ENCODE data around the gene TRIM24.

- TF ChIP-seq POLR2A (IDR thresholded peaks at IDR 0.05; ENCODE audit: low read depth, low read length) (no peak), POLR2AphosphoS5 (IDR thresholded peaks at IDR 0.05; ENCODE audit: low read depth, low read length) (no peak), TAF1 (IDR thresholded peaks at IDR 0.05; ENCODE audit: low read depth, low read length) (no peak)
Observed at GRCh38 chr7:138425026-138425425, 35.0 kb upstream of the TRIM24 start.
